ENCODE results near the gene CTXND1.
"Not testable (repeated sequence)": the region's sequence is repeated elsewhere in the genome, so short reads cannot be mapped to it uniquely, and the experiment has no call there.

The CTXND1 gene
- long read RNA-seq, partial matches to known transcripts = 0 of 1 reads
- long read RNA-seq, other reads (novel, unspliced or antisense) = 1 of 1 reads

DNA sequence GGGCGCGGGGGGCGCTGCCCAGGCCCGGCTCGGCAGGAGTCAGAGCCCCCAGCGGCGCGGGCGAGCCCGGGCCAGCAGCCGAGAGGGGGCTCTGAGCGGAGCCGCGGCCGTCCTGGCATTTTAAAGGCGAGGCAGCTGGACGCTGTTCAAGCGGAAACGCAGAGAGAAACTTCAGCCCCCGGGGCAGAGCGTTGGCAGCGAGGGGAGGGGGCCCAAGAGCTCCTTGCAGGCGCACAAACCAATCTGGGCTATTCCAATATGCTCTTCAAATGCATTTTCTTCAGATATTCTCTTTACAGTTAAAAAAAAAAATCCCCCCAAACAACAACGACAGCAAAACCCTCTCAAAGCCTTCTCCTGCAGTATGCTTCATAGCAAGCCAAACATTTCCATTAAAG, at the start of gene CTXND1:
TSS of gene CTXND1 (minus strand) at position 93 of the 398 bp plus-strand sequence. CDS start 50,264 bp downstream, outside the sequence.
- no peak for DNase-seq (ENCODE audit: low read depth in 1 of 2, low spot score in 1 of 2)
- H3K4me3 ChIP-seq (replicated peaks; ENCODE audit: insufficient read depth, low read length) = no peak within 1 kb of the TSS
- peaks cover 44% of the 10 kb centered on the region for H3K27me3 ChIP-seq (ENCODE audit: insufficient read depth, poor library complexity, severe bottlenecking)

DNA sequence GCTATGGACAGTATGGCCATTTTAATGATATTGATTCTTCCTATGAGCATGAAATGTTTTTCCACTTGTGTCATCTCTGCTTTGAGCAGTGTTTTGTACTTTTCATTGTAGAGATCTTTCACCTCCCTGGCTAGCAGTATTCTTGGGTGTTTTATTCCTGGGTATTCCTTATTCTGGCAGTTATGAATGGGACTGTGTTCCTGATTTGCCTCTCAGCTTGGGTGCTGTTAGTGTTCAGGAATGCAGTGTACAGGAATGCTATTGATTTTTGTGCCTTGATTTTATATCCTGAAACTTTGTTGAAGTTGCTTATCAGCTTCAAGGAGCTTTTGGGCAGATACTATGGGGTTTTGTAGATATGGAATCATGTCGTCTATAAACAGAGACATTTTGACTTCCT, 49.5 kb upstream of the CTXND1 start:
- DNase-seq (ENCODE audit: low read depth in 1 of 2, low spot score in 1 of 2) = no peak
- H3K27ac ChIP-seq (replicated peaks) = no peak overlapping the region
- no peak overlapping the region for H3K4me3 ChIP-seq (replicated peaks; ENCODE audit: insufficient read depth, low read length)
- no peak for TF ChIP-seq GABPA (IDR thresholded peaks at IDR 0.05; ENCODE audit: low read depth)
- TF ChIP-seq, protein P1, sequence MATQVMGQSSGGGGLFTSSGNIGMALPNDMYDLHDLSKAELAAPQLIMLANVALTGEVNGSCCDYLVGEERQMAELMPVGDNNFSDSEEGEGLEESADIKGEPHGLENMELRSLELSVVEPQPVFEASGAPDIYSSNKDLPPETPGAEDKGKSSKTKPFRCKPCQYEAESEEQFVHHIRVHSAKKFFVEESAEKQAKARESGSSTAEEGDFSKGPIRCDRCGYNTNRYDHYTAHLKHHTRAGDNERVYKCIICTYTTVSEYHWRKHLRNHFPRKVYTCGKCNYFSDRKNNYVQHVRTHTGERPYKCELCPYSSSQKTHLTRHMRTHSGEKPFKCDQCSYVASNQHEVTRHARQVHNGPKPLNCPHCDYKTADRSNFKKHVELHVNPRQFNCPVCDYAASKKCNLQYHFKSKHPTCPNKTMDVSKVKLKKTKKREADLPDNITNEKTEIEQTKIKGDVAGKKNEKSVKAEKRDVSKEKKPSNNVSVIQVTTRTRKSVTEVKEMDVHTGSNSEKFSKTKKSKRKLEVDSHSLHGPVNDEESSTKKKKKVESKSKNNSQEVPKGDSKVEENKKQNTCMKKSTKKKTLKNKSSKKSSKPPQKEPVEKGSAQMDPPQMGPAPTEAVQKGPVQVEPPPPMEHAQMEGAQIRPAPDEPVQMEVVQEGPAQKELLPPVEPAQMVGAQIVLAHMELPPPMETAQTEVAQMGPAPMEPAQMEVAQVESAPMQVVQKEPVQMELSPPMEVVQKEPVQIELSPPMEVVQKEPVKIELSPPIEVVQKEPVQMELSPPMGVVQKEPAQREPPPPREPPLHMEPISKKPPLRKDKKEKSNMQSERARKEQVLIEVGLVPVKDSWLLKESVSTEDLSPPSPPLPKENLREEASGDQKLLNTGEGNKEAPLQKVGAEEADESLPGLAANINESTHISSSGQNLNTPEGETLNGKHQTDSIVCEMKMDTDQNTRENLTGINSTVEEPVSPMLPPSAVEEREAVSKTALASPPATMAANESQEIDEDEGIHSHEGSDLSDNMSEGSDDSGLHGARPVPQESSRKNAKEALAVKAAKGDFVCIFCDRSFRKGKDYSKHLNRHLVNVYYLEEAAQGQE (IDR thresholded peaks at IDR 0.05; ENCODE audit: insufficient replicate concordance, low read depth) = no peak
- TF ChIP-seq SPI1 (IDR thresholded peaks at IDR 0.05; ENCODE audit: borderline replicate concordance, low read depth) = no peak
- TF ChIP-seq CTCF (IDR thresholded peaks at IDR 0.05; ENCODE audit: insufficient read depth, low read length) = no peak
- no peak for TF ChIP-seq POLR2AphosphoS5 (IDR thresholded peaks at IDR 0.05; ENCODE audit: low read depth)
- no peaks in the 10 kb centered on the region for H3K27me3 ChIP-seq (ENCODE audit: insufficient read depth, poor library complexity, severe bottlenecking)

More for the DNA sequence above, at the start of gene CTXND1:
- no peak within 1 kb of the TSS for H3K27ac ChIP-seq (replicated peaks)
- TF ChIP-seq CTCF (IDR thresholded peaks at IDR 0.05; ENCODE audit: insufficient read depth, low read length) = no peak
- no peak for TF ChIP-seq POLR2AphosphoS5 (IDR thresholded peaks at IDR 0.05; ENCODE audit: low read depth)
- TF ChIP-seq, protein P1 (IDR thresholded peaks at IDR 0.05; ENCODE audit: insufficient replicate concordance, low read depth) = no peak
- no peak for TF ChIP-seq SPI1 (IDR thresholded peaks at IDR 0.05; ENCODE audit: borderline replicate concordance, low read depth)
- TF ChIP-seq GABPA (IDR thresholded peaks at IDR 0.05; ENCODE audit: low read depth) = no peak

DNA sequence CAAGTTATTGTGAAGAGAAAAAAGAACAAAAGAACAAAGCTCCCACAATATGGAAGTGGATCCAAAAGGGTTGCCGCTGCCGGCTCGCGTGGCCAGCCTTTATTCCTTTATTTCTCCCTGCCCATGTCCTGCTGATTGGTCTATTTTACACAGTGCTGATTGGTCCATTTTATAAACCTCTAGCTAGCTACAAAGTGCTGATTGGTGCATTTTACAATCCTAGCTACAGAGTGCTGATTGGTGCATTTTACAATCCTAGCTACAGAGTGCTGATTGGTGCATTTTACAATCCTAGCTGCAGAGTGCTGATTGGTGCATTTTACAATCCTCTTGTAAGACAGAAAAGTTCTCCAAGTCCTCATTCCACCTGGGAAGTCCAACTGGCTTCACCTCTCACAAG, 43.8 kb upstream of the CTXND1 start:
- not testable (repeated sequence) for H3K4me3 ChIP-seq (replicated peaks; ENCODE audit: insufficient read depth, low read length); H3K27ac ChIP-seq (replicated peaks); DNase-seq (ENCODE audit: low read depth in 1 of 2, low spot score in 1 of 2); H3K27me3 ChIP-seq (ENCODE audit: insufficient read depth, poor library complexity, severe bottlenecking)

DNA sequence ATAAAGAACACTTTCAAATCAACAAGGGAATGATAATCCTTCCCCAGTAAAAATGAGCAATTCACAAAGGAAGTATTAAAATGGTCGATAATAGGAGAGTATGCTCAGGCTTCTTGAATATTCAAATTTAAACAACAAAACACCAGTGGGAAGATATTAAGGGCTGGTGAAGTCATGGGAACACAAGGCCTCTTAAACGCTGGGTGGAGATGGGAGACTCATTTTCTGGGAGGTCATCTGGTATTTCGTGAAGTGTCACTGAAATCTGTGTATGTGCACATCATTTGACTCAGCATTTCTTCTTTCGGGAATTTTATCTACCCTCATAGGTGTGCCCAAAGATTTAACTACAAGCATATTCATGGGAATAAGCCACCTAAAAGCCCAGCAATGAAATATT, 40.1 kb upstream of the CTXND1 start:
- Histone ChIP-seq H3K27ac (replicated peaks) (no peak overlapping the region), H3K27me3 (ENCODE audit: insufficient read depth, poor library complexity, severe bottlenecking) (peaks cover 3% of the 10 kb centered on the region), H3K4me3 (replicated peaks; ENCODE audit: insufficient read depth, low read length) (no peak overlapping the region)
- DNase-seq (ENCODE audit: low read depth in 1 of 2, low spot score in 1 of 2) = no peak
- no peak for TF ChIP-seq SPI1 (IDR thresholded peaks at IDR 0.05; ENCODE audit: borderline replicate concordance, low read depth)
- no peak for TF ChIP-seq CTCF (IDR thresholded peaks at IDR 0.05; ENCODE audit: insufficient read depth, low read length)
- no peak for TF ChIP-seq POLR2AphosphoS5 (IDR thresholded peaks at IDR 0.05; ENCODE audit: low read depth)
- no peak for TF ChIP-seq GABPA (IDR thresholded peaks at IDR 0.05; ENCODE audit: low read depth)
- TF ChIP-seq, protein P1 (IDR thresholded peaks at IDR 0.05; ENCODE audit: insufficient replicate concordance, low read depth) = no peak

GRCh38 chr15:80290891-80291290, 38.9 kb upstream of the CTXND1 start:
- not testable (repeated sequence) for H3K4me3 ChIP-seq (replicated peaks; ENCODE audit: insufficient read depth, low read length); DNase-seq (ENCODE audit: low read depth in 1 of 2, low spot score in 1 of 2); H3K27ac ChIP-seq (replicated peaks); H3K27me3 ChIP-seq (ENCODE audit: insufficient read depth, poor library complexity, severe bottlenecking)

All from HL-60 (cell line).